ENCODE measurements around the gene DDHD1.
"Not testable (repeated sequence)": the region's sequence is repeated elsewhere in the genome, so short reads cannot be mapped to it uniquely, and the experiment has no call there.

Gene DDHD1

GRCh38 chr14:53152887-53153701 lies at the start of gene DDHD1:
Gene DDHD1, minus strand, starts transcription at chr14:53153323. Its CDS starts 225 bp downstream, at chr14:53153098.
- peak; percentile 86 for DNase-seq

- DNase-seq = no peak
These were observed 42.8 kb upstream of the DDHD1 start for GRCh38 chr14:53195949-53196348.

- no peak for DNase-seq
These were observed 40.1 kb upstream of the DDHD1 start for GRCh38 chr14:53193193-53193592.

- no peak for DNase-seq
These were observed 39.1 kb upstream of the DDHD1 start for GRCh38 chr14:53192052-53192760.

GRCh38 chr14:53190938-53191337 lies 37.8 kb upstream of the DDHD1 start:
- peak; percentile 71 for DNase-seq

GRCh38 chr14:53187921-53188463 lies 34.9 kb upstream of the DDHD1 start:
- no peak for DNase-seq

- DNase-seq = no peak
These were observed 33.4 kb upstream of the DDHD1 start for GRCh38 chr14:53186532-53186931.

- no peak for DNase-seq
These were observed 30.5 kb upstream of the DDHD1 start for GRCh38 chr14:53183611-53184010.

- DNase-seq = no peak
These were observed 29.9 kb upstream of the DDHD1 start for GRCh38 chr14:53183056-53183455.

GRCh38 chr14:53181463-53182081 lies 28.4 kb upstream of the DDHD1 start:
- DNase-seq = not testable (repeated sequence)

GRCh38 chr14:53180272-53181221 lies 27.4 kb upstream of the DDHD1 start:
- peak; percentile 14 for DNase-seq

- DNase-seq = not testable (repeated sequence)
These were observed 26.4 kb upstream of the DDHD1 start for GRCh38 chr14:53179486-53180005.

- DNase-seq = no peak
These were observed 22.3 kb upstream of the DDHD1 start for GRCh38 chr14:53175375-53175774.

- DNase-seq = no peak
These were observed 21.8 kb upstream of the DDHD1 start for GRCh38 chr14:53174918-53175317.

GRCh38 chr14:53168786-53169185 lies 15.7 kb upstream of the DDHD1 start:
- no peak for DNase-seq

- no peak for DNase-seq
These were observed 14.6 kb upstream of the DDHD1 start for GRCh38 chr14:53167602-53168328.

- DNase-seq = no peak
These were observed 8.8 kb upstream of the DDHD1 start for GRCh38 chr14:53161758-53162435.

- no peak for DNase-seq
These were observed 3.1 kb upstream of the DDHD1 start for GRCh38 chr14:53156238-53156637.

- no peak for DNase-seq
These were observed 584 bp upstream of the DDHD1 start for GRCh38 chr14:53153702-53154112.

- DNase-seq = peak; percentile 70
These were observed 788 bp downstream of the DDHD1 start for GRCh38 chr14:53152184-53152886.

Measured in activated naive CD4-positive, alpha-beta T cell treated with anti-CD3 and anti-CD28 coated beads, Interleukin-2, amount 50 U/mL, for 16 hours (primary cell).